DLD1 (cell line): ENCODE results near the gene FAM163B.

Source experiments
- in situ Hi-C: cut with HindIII; loops from 2 replicates; pipeline ENCODE4 v1.10.0; 2017; ENCODE audit warnings: low sequenced_read_pairs

The FAM163B gene

DNA sequence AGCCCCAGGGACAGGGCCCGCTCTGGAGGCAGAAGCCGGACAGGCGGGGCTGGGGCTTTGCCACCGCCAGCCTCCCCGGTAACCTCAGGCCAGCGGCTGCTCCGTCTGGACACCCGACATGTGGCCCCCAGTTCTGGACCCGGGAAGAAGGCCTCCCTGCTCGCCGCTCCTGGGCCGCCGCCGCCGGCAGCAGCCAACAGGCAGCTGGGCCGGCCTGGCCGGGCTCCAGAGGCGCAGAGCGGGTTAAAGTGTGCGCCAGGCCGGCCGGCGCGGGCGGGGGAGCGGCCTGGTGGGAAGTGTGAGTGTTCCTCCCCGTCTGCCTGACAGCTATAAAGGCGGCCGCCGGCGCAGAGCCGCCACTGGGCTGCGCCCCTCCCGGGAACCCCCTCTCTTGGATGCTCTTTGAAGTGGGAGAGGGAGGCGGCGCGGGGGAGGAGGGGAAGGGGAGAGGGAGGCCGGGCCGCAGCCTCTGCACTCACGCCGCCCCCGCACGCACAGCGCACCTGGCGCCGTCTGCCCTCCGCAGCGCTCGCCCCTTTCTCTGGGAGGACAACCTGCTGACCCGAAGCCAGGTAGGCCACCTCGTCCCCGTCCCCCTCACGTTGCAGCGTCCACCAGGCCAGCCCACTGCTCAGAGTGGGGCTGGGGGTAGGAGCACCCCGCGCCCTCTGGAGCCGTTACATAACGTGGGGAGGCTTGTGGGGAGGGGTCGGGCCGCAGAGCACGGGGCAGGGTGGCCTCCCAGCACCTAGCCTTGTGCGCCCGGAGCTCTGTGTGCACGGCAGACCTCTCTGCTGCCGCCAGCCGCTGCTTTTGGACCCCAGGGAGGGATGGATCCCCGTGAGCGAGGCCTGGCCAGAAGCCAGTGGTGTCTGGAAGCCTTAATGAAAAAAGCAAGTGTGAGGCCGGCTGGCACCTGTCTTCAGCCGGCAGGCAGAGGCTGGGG lies 74.6 kb downstream of the FAM163B start, which contains the start of gene ADAMTSL2:
Gene ADAMTSL2 (plus strand): TSS at position 359 of the 946 bp plus-strand sequence. CDS start 2,009 bp downstream, outside the sequence.
- in situ Hi-C loops: no loop called here

DNA sequence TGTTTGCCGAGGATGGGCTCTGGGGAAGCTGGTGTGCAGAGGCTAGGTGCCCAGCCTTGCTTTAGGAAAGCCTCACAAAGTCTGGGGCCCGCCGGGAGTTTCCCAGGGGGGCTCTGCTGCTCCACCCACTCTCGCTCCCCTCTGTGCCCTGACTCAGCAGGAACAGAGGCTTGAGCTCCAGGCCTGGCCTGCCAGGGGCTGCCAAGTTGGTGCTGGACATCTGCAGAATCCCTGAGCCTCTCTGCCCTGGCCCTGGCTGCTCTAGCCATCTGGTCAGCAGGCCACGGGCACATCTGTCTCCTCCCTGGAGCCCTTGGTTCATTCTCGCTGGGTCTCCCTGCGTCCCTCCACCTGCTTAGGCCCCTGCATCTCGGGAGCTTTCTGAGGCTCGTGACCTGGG lies 75.3 kb downstream of the FAM163B start:
- in situ Hi-C loops: no loop called here

DNA sequence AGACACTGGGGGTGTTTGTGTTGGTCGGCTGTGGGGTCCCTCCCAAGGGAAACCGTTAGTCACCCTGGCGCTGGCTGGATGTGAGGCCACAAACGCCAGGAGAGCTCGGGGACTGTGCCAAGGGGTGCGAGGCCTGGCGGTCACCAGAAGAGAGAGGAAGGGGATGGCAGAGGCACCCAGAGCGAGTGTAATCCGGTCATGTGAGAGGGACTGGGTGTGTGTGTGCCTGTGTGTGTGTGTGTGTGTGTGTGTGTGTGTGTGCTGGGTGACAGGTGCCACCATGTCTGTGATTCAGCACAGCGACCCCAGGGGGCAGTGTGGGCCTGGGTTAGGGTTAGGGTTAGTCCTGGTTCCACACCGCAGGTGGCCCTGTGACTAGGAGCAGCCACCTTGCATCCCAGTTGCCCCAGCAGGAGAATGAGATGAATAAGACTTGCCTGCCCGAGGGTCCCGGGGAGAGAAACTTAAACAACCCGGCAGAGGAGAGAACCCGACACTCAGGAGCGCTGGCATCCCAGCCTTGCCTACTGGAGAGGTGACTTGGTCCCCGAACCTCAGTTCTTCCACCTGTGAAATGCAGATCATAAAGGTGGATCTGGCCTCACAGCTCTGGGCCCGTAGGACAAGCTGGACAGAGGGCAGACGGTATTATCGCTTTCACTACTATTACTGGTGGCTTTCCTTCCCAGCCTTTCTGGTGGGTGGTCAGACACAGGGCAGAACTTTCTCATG lies 76.1 kb downstream of the FAM163B start:
- in situ Hi-C loops: no loop called here

DNA sequence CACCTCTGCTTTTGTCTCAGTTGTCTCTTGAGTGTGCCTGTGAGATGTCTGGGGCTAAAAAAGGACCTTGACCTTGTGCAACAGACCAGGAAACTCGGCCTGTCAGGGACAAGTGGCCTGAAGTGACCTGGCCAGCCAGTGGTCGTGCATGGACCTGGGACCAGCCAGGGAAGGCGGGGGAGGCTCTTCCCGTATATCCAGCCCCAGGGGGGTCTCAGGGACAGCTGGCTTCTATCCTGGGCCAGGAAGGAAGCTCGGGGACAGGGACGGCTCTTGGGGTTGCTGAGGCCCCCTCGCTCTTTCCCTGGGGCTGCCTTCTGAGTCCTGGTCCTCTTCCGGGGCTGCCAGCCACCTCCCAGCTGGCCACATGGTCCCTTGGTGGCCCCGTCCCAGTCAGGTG lies 77.9 kb downstream of the FAM163B start:
- in situ Hi-C loops: no loop called here

DNA sequence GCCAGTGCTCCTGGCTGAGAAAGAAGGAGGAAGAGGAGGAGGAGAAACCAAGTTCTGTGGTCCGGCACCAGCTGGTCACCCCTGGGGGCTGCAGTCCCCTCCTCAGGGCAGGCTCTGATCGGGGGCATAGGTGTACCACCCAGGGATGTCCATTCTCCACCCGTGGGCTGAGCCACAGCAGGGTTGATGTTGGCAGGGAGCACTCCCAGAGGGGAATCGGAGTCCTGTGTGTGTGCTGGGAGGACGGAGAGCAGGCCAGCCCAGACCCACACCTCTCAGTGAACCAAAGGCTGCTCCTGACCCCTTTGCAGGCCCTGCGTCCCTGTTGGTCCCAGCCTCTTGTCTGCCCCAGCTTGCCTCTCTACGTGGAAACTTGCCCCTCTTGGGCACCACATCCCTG lies 79.3 kb downstream of the FAM163B start:
- in situ Hi-C loops: no loop called here

DNA sequence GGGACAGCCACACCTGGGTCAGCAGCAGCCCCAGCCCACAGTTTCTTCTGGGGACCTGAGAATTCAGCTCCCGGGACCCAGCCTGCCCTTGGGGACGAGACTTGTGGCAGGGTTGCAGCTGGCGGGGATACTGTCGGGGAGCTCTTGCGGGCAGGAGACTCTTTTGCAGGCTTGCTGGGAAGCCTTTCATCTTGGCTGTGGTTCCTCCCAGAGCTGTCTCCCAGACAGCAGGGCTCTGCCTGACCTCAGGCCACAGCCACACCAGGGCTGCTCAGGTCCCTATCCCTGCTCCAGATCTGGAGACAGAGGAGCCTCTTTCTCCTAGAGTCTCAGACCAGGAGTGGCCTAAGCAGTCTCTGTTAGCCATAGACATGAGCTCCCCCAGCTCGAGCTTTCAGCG lies 79.7 kb downstream of the FAM163B start:
- in situ Hi-C loops: no loop called here

DNA sequence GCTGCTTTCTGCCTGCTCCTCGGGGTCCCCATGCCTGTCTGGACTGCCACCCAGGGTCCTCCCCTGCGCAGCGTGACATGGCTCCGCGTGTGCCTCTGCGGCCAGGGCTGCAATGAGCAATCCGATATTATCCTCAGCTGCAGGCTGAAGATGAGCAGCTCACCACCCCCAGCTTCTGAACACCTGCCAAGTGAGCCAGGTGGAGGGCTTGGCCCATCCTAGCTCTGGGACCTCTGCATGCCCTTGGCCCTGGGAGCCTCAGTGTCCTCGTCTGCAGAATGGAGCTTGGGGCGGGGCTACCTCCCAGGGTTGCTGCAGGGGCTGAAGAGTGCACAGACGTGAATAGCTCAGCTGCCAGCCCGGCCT lies 80.3 kb downstream of the FAM163B start:
- in situ Hi-C loops: no loop called here

DNA sequence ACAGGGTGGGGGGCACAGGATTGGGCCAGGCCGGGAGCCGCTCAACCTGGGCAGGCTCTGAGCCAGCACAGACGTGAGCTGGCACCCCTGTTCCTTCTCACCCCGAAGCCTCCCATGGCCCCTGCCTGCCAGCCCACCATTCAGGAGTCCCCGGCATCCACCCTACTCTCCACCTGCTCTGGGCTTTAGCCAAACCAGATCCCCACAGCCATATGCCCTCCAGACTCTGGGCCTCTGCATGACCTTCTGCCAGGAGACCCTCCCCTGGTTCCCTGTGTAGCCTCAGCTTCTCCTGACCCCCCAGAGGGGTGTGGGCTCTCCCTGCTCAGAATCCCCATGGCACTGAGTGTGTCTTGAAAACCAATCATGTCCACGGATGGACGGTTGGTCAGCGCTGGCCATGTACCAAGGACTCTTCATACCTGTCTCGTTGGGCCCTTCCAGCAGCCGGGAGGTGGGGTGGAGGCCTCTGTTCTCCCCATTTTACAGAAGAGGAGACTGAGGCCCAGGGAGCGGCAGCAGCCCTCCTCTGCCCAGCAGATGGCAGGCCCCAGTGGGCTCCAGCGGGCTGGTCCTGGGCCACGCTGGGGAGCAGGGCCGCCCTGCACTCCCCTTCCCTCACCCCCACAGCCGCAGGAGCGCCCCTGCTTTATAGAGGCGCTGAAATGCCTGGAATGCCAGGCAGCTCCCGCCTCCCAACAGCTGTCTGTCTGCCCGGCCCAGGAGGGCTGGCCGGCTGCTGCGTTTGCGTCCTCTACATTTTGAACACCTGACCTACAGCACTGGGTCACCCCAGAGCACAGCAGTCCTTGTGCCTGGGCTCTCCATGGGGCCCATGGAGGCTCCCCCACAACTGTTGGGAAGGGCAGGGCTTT lies 81.0 kb downstream of the FAM163B start:
- in situ Hi-C loops: no loop called here

DNA sequence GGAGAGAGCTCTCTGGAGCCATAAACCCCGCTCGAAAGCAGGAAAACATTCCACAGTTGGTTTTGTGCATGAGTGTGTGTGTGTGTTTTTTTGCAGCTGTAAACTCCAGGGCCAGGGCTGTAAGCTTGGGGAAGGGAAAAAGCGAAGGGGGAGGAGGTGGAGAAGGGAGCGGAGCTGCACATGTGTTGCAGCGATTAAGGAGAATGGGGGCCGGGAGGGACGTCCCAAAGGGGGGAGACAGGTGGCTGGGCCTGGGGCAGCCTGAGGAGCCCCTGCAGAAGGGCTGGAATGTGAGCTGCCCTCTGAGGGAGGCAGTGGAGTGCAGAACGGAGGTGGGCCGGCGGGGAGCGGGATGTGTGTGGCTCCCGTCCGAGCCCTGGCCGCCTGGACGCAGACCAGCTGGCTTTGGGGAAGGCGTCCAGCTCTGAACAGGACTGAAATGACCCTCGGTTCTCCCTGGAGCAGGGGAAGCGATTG lies 81.7 kb downstream of the FAM163B start:
- in situ Hi-C loops: no loop called here
